NOMO-1 treated with dmso at 0.1 percent for 144 hours (cell line): ENCODE data around the gene PLD1.
"Not testable (repeated sequence)": the region's sequence is repeated elsewhere in the genome, so short reads cannot be mapped to it uniquely, and the experiment has no call there.

Experiments used
- DNase-seq: peaks from one replicate; lab custom pipeline; 2025; ENCODE audit not compliant: unreplicated experiment; lab: John Stamatoyannopoulos, UW

Gene PLD1

DNA sequence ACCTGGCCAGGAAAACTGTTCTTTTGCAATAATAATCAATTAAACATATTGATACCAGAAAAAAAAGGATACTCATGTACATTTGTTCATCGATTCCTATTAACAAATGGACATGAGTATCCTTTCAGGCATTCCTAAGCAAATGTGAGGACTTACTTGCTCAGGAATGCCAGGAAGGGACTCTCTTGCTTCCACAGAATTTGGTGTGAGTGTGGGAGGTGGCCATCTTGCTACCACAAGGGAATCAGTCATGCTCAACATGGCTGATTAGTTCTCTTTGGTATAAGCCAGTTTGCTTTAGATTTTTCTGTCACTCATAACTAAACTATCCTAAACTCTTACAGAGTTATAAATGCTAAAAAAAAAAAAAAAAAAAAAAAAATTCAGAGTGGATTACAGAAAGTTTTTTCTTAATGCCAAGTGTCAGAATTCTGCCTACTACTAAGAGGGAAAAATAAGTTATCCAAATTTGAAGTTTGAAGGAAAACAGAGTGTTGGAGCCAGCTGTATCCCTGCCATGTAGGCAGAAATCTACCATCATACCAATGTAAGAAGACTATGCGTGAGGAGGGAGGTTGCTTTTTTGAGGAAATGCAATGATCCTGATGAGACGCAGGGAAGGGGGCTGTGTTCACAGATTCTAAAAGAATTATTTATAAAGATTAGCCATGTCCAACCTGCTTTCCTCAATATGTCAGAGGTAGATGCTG lies 98.7 kb downstream of the PLD1 start:
- no peak for DNase-seq

DNA sequence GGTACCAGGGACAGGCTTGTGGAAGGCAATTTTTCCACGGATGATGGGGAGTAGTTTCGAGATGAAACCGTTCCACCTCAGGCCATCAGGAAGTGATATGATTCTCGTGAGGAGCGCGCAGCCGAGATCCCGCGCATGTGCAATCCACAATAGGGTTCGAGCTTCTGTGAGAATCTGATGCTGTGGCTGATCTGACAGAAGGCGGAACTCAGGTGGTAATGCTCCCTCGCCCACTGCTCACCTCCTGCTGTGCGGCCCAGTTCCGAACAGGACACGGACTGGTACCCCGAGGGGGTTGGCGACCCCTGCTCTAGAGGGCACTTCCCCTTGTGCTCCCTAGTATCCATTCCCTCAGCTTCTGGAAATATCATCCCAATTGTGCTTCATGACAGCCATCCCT lies 99.9 kb downstream of the PLD1 start:
- DNase-seq: no peak

DNA sequence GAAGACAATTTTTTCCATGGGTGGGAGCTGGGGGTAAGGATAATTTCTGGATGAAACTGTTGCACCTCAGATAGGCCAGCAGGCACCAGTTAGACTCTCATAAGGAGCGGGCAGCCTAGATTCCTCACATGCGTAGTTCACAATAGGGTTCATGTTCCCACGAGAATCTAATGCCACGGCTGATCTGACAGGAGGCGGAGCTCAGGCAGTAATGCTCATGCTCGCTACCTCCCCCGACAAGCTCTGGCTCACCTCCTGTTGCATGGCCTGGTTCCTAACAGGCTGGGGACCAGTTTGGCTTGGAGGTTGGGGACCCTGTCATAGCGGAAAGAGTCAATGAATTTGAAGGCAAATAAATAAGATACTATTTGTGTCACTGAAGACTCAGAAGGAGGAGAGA lies 105.5 kb downstream of the PLD1 start:
- DNase-seq: no peak

DNA sequence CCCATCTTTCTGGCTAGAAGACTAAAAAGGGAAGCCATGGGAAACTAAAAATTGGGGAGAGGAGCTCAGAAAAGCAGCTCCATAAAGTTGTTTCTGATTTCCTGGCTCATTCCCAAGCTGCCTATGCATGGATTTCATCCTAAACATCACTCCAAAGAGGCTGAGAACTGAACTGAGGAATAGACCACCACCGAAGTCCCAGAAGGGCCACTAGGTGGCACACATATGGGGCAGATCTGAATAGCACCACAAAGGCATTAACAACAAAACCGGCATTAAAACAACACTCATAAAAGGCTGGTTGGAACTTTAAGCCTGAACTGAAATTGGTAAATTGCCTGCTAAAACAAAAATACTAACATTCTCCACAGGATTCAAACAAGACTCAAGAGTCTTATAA lies 106.3 kb downstream of the PLD1 start:
- peak; percentile 45 for DNase-seq

DNA sequence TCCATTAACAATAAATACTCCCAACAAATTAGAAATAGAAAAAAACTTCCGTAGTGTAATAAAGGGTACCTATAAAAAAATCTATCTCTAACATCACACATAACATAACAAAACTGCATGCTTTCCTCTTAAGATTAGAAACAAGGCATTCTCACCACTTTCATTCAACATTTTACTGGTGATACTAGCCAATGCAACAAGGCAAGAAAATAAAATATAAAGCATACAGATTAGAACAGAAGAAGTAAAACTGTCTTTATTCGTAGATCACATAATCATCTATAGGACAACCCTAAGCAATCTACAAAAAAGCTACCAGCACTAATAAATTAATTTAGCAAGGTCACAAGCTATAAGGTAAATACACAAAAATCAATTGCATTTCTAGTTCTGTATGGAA lies 107.1 kb downstream of the PLD1 start:
- DNase-seq: no peak

DNA sequence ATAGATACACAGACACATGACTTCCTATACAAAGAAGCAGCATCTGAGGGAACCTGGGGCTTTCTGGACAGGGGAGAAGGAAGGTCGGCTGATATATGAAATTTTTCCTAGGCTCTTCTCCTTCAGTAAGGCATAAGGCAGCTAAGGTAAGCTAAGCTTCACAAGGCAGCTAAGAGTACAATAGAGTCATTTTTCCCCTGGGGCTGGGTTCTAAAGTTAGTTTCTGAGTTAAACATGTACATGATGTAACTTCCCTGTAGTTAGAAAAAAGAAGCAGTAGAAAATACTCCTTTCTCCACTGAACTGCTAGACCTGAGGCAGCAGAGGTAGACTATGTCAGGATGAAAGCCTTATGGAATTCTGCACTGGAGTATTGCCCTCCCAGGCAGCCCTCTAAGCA lies 109.6 kb downstream of the PLD1 start:
- DNase-seq: no peak

DNA sequence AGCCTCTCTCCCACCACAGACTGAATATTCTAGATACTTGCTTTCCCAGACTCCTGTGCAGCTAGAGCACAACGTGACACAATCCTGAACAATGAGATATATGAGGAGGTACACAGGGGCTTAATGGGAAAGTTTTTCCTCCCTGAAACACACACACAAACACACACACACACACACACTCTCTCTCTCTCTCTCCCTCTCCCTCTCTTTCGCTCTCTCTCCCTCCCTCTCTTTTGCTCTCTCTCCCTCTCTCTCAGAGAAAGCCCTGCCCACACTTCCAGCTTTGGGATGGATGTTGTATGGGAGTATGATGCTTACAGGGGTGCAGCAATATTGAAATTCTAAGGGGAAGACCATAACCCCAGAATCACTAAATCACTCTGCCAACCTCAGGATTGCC lies 110.1 kb downstream of the PLD1 start:
- no peak for DNase-seq

DNA sequence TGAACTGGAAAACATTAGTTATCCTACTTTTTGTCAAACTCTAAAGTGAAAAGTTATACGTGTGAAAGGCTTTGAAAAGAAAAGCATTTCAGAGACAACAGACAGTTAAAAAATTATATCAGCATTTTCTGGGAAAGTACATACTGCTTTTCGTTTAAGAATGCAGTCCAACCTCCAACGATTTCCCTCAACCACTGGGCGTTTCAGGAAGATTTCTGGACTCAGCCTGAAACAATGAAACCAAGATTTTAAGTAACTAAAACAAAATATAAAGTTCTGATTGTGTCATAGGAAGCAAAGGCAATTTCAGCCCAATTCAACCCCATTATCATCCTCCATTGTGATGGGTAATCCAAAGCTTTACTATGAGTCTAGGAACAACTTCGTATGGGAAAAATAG lies 110.7 kb downstream of the PLD1 start:
- no peak for DNase-seq

DNA sequence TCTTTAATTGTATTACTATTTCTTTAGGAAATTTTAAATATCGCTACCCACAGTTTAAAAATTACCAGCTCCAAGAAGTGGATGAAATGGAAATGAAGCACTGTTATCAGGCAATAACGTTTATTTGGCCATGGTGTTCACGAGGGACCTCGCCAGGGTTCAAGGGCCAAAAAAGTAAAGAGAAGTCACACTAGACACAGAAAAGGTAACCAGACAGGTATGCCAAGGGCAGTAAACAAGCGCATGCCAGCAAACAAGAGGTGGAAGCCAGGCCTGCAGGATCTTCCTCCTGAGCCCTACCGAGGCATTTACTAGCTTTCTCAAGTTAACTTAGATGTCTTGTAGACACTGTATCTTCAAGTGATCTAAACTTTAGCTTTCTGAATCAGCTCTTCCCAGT lies 113.5 kb downstream of the PLD1 start:
- no peak for DNase-seq

DNA sequence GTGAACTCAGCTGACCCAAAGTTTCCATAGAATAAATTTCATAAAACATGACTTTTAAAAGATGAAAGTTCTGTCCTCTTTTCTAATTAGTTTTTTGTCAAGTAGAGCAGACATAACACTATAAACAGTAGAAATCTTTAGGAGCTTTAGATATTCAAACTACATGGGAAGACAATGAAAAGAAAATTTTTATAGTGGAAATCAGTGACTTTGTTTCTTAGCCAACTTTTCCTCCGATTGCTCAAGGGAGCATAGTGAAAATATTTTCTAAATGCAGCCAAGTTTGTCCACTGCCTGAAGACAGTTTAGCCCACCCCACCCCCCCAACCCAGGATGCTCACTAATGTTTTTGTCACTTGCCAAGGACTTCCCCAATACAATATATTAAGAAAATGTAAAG lies 114.9 kb downstream of the PLD1 start:
- no peak for DNase-seq

DNA sequence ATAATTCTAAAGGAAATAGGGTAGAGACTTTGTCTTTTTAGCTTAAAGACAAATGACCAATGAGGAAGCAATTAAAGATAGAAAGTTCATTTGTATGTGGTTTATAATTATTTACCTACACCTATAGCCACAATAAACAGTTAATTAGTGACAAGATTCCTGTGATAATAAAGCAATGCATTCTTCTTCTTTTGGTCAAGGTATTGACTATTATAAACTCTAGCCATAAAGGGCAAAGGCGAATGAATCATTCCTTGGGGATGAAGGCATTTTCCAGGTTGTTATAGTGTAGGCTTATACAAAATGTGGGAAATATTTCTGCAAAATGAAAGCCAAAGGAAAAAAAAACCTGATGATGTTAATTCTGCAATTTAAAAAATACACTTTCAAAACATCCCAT lies 115.4 kb downstream of the PLD1 start:
- no peak for DNase-seq

DNA sequence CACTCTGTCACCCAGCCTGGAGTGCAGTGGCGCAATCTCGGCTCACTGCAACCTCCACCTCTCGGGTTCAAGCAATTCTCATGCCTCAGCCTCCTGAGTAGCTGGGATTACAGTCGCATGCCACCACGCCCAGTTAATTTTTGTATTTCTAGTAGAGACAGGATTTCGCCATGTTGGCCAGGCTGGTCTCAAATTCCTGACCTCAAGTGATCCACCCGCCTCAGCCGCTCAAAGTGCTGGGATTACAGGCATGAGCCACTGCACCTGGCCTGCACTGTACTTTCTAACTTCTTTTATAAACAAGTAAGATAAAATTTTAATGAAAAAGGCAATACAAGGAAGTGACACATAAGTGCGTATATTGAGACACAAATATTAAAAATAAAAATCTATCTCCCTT lies 117.7 kb downstream of the PLD1 start:
- not testable (repeated sequence) for DNase-seq

DNA sequence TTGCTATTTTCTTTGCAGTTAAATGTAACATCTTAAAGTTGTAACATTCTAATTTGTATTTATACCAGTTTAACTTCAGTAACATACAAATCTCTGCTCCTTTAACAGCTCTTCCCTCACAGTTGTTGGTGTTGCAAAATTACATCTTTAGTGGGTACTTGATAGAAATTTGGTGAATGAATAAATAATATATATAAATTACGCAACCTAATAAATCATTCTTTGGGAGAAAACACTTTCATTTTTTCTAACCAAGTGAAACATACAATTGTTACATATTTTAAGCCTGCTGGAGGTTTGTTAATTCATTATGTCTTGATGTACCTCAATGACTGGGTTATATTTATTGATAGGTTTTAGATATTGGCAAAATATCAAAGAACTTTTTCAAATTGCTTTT lies 118.8 kb downstream of the PLD1 start:
- DNase-seq: no peak

DNA sequence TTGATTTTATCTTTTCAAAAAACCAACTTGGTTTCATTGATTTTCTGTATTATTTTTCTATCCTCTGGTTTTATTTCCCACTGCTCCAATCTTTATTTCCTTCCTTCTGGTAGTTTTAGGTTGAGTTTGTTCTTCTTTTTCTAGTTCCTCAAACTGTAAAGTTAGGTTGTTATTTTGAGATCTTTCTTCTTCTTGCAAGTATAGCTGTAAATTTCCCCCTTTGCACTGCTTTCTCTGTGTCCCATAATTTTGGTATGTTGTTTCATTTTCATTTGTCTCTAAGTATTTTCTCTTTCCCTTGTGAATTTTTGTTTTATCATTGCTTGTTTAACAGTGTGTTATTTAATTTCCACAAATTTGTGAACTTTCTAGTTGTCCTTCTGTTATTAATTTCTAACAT lies 120.0 kb downstream of the PLD1 start:
- peak; percentile 41 for DNase-seq

DNA sequence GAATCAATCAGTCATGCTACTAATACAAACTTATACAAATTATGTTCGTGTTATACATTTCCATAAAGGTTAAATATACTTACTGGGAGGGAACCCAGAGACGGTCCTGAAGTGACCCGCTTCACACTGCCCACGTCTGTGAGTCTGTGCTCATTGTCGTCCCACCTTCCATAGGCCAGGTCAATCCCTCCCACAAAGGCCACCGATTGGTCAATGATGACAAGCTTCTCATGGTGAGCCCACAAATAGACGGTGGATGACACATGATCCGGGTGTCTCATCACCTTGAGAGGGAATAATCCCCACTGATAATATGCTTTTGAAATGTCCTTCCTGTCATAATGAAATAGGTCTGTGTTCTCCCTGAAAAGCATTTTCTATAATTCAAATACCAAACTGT lies 121.7 kb downstream of the PLD1 start:
- no peak for DNase-seq

DNA sequence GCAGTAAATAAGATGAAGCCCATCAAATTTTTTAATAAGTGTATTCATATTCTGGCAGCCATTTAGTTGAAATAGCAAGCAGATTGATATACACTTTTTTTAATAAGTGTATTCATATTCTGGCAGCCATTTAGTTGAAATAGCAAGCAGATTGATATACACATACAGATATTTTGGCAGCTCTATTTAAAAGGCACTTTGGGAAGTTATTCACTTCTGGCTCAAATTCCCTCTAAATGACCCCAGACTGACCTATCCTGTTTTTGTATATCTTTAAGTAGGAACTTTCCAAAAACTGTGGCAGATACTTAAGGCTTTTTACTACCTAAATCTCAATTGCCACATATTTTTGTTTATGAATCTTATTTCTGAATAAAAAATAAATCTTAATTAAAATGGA lies 122.3 kb downstream of the PLD1 start:
- no peak for DNase-seq

DNA sequence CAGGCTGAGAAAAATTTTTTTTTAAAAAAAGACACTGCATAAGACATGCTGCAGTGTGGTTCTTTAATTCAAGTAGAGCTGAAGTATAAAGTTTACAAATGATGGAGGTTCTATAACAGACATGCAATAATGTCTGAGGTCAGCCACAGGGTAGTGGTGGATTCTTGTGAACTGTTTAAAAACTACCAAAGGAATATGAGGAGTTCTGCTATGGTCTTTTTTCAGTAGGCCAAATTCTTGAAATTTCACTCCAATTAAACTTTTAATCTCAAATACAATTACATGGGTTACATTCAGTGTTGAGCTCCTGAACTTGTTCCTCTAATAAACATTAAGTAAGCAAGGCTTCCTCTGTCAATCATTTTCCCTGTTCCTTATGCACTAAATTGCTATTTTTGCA lies 122.7 kb downstream of the PLD1 start:
- no peak for DNase-seq

DNA sequence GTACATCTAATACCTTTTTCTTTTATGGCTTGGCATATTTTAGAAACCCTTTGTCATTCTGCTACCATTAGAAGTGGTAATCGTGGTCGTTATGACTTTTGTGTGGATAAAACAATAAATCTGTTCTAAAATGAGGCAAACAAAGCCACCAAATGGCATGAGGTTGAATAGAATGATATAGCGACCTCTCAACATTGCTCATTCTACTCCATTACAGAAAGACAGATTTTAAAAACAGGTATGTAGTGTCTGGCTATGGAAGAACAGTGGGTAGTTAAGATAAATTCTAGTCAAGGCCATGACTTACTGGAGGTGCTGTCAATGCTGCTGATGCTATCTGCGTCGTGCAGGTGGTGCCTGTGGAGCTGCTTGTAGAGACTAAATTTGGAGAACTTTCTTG lies 123.2 kb downstream of the PLD1 start:
- no peak for DNase-seq

DNA sequence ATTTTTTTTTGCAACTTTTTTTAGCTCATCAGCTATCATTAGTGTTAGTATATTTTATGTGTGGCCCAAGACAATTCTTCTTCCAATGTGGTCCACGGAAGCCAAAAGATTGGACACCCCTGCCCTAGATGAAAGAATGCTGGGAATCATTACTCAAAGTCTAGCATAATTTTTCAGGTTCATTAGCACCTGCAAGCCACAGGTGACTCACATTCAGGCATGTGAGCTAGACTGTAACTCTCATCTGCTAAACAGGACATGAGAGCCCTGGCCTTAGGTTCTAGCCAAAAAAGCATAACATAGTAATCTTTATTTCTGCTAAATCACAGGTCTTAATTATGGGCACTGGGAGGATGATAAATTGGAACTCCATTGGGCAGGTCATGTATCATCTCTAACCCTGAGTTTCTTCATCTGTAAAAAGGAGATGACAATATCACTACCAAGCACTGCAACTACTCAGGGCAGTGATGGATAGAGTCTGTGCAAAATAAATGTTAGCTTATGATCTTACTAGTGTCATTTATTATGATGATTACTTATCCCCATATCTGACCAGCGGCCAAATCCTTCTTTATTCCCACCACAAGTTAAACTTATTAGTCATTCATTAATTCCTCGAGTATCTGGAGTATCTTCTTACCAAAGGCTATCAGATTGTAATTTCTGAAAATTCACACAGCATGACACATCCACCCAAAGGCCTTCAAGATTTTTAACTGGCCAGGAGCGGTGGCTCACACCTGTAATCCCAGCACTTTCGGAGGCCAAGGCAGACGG lies 125.0 kb downstream of the PLD1 start:
- DNase-seq: no peak

DNA sequence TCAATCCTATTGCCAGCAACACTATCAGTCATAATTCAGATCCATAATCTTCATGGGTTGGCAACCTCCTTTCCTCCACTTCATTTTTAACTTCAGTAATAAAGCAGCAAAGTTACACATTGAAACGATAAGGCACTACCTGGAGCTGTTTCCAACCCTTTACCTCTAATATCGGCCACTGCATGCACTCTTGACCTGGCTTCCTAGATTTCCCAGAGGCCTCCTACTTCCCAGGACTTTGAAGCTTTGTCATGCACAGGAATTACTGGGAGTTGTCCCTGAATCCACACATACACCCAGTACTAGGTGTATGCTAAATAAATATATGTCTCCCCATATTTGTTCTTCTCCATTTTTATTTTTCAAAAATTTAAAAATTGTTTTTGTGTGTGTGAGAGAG lies 126.1 kb downstream of the PLD1 start:
- DNase-seq: no peak

DNA sequence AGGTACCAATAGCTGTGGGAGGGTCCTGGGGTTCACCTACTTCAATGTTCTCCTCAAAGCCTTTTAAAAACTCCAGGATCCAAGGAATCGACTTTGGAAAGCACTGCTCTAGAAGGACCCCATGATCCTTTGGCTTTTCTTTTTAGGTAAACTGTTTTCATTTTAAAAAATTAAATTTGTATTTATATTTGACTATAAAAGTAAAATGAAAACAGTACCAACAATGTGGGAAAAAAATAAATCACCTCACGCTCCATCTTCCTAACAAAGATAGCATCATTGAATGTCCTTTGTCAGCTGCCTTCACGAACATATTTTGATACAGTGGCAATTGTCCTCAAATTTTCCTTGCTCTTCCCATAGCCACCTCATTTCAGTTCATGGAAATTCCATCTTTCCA lies 127.5 kb downstream of the PLD1 start:
- no peak for DNase-seq

DNA sequence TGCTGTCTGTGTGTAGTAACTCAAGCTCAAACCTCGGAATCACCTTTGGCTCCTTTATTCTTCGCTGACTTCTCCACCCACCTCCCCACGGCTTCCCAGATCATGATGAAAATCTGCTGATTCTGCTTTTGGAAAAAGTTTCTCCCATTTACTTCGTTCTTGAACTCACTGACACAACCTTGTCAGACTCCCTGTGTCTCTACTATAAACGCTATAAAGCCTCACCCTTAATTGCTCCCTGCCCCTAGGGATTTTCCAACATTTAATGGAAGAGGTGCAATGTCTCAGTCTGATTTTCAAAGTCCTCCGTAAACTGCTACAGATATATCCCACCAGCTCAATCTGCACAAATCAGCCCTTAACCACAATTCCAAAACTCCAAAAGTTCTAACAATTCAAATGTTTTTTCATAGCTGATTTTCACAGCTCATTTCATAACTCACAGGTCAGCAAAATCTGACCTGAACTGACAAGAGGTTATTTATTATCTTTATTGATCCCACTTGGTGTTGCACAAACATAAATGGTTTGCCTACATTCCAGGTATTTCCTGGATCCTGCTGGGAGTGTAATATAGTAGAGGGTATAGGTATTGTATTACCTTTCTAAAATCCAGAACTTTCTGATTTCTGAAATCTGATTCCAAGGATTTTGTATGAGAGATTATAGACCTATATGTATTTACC lies 129.4 kb downstream of the PLD1 start:
- DNase-seq: no peak
